Natural killer cell (primary cell): ENCODE measurements around the gene MYD88. TPM values are rescaled to one million over a fixed set of nuclear protein-coding genes. Genes with fewer than 3 reads are reported as not detected.

ENCODE experiments used
- ATAC-seq, 3 donors: fragments of 150-1000 bp in 2 of 3; fragments of 200-7000 bp in 1 of 3; cut with Tn5 transposase; 1 replicate in 1 of 3; 2 replicates in 2 of 3; pipeline ENCODE4 v1.10.0; 2021; ENCODE audit warnings: mild to moderate bottlenecking in 2 of 3, moderate library complexity in 2 of 3
- DNase-seq, 2 donors: peaks; one replicate each; pipeline versions ENCODE4 v3.0.0 to v3.0.0-alpha.2; 2013 to 2021; ENCODE audit warnings: mixed read lengths in 1 of 2
- H3K27ac ChIP-seq: one replicate; pipeline ENCODE4 v1.5.1; 2013; ENCODE audit warnings: mild to moderate bottlenecking, low read length
- H3K27me3 ChIP-seq: one replicate; pipeline ENCODE4 v1.6.1; 2013; ENCODE audit warnings: low read length; ENCODE audit not compliant: control insufficient read depth, insufficient read depth
- H3K36me3 ChIP-seq: one replicate; pipeline ENCODE4 v1.6.1; 2013; ENCODE audit warnings: low read length; ENCODE audit not compliant: control insufficient read depth, insufficient read depth
- H3K4me1 ChIP-seq: one replicate; pipeline ENCODE4 v1.6.1; 2013; ENCODE audit warnings: low read length; ENCODE audit not compliant: control insufficient read depth, insufficient read depth
- H3K4me3 ChIP-seq: one replicate; pipeline ENCODE4 v1.5.1; 2013; ENCODE audit warnings: low read length
- H3K9me3 ChIP-seq: one replicate; pipeline ENCODE4 v1.6.1; 2013; ENCODE audit warnings: low read length; ENCODE audit not compliant: control insufficient read depth, insufficient read depth
- H3K27ac Mint-ChIP-seq, 2 donors: one replicate each; pipeline ENCODE4 v1.8.0; 2022; ENCODE audit warnings: mild to moderate bottlenecking in 2 of 2, mixed read lengths in 2 of 2, moderate library complexity in 1 of 2
- H3K27me3 Mint-ChIP-seq, 2 donors: one replicate each; pipeline ENCODE4 v1.8.0; 2022; ENCODE audit warnings: low read depth in 2 of 2, mixed read lengths in 2 of 2
- H3K36me3 Mint-ChIP-seq: one replicate; pipeline ENCODE4 v1.8.0; 2022; ENCODE audit warnings: mixed read lengths
- H3K4me1 Mint-ChIP-seq, 2 donors: one replicate each; pipeline ENCODE4 v1.8.0; 2022; ENCODE audit warnings: mixed read lengths in 2 of 2
- H3K4me3 Mint-ChIP-seq: one replicate; pipeline ENCODE4 v1.8.0; 2022; ENCODE audit warnings: mild to moderate bottlenecking, moderate library complexity, mixed read lengths
- H3K9me3 Mint-ChIP-seq, 2 donors: one replicate each; pipeline ENCODE4 v1.8.0; 2022; ENCODE audit warnings: mixed read lengths in 2 of 2
- WGBS: methylation state at CpG from one replicate; pipeline ENCODE4 v1.1.7; 2013; ENCODE audit warnings: missing lambda C conversion rate; ENCODE audit not compliant: insufficient coverage; 5-methylcytosine and 5-hydroxymethylcytosine counted together
- intact Hi-C: fragments of 100-400 bp; cut with micrococcal nuclease; formaldehyde crosslinking; loops from one replicate; pipeline ENCODE4 v1.14.2; 2022
- total RNA-seq, 4 donors: library from RNA; stranded (reverse); fragments of 120-200 nt in 1 of 4; gene quantifications; one replicate each; pipeline versions ENCODE4 v1.2.3 to v1.2.4, GENCODE V29; 2013 to 2022
- TF ChIP-seq, protein P1 (sequence below): fragments of 200-600 bp; IDR thresholded peaks from one replicate; pipeline ENCODE4 v1.8.0; 2022; ENCODE audit warnings: antibody characterized with exemption

The MYD88 gene
- total RNA-seq, 3 donors from 2014 or later (not counting 1 experiment from before 2014, with no cell fraction given), result 60.5 to 71.0 (median 67.7) TPM

DNA sequence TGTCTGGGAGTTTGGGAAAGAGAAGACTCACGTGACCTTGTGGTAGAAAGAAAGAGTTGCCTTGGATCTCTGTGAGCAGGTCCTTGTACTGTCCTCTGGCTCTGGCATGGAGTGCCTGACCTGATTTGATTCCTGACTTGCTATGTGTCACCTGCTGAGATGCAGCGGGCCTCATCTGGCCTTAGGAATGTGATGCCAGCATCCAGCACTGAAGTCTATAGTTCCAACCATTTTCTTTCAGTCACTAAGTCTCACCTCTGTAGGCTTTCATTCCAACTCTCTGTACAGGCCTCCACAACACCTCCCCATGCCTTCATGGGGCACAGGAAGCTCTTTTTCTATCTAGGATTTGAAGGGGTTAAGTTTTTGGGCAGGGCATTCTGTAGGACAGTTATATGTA is 14.8 kb downstream of the MYD88 start:
- intact Hi-C loops, result no loop called here
- Histone ChIP-seq H3K36me3 (no peaks in the 10 kb centered on the region), H3K27ac (no peak overlapping the region), H3K4me1 (peaks cover 17% of the 10 kb centered on the region), H3K9me3 (no peaks in the 10 kb centered on the region), H3K27me3 (no peaks in the 10 kb centered on the region), H3K4me3 (no peak overlapping the region)
- WGBS, result 88% methylated on average over 2 of the region's 2 CpGs
- TF ChIP-seq, protein P1, sequence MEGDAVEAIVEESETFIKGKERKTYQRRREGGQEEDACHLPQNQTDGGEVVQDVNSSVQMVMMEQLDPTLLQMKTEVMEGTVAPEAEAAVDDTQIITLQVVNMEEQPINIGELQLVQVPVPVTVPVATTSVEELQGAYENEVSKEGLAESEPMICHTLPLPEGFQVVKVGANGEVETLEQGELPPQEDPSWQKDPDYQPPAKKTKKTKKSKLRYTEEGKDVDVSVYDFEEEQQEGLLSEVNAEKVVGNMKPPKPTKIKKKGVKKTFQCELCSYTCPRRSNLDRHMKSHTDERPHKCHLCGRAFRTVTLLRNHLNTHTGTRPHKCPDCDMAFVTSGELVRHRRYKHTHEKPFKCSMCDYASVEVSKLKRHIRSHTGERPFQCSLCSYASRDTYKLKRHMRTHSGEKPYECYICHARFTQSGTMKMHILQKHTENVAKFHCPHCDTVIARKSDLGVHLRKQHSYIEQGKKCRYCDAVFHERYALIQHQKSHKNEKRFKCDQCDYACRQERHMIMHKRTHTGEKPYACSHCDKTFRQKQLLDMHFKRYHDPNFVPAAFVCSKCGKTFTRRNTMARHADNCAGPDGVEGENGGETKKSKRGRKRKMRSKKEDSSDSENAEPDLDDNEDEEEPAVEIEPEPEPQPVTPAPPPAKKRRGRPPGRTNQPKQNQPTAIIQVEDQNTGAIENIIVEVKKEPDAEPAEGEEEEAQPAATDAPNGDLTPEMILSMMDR, result no peak
- DNase-seq, result no peak
- Mint-ChIP-seq H3K4me3 (no peak overlapping the region), H3K4me1 (peaks cover 11 to 21% of the 10 kb centered on the region in 2 donors), H3K9me3 (no peaks in the 10 kb centered on the region), H3K27me3 (no peaks in the 10 kb centered on the region), H3K36me3 (no peaks in the 10 kb centered on the region), H3K27ac (peak overlapping the region in 1 of 2 donors; percentile 31)
- no peak for ATAC-seq

DNA sequence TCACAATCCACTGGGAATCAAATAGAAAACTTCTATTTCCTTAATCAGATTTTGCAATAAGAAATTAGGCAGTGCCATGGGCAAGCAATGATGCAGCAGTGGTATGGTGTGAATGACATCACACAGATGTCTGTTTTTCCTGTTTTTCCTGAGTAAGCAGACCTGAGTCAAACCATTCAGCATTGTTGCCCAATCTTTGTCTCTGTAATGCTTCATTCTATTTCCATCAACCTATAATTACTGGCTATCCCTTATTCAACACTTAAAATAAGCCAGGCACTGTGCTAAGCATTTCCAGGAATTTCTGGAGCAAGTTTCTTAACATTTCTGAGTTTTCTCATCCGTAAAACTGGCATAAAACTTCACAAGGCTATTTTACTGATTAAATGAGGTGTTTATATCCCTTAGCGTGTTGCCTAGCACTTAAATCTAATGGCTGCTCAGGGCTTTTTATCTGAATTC is 15.6 kb downstream of the MYD88 start:
- TF ChIP-seq, protein P1, result no peak
- Mint-ChIP-seq H3K4me1 (peaks cover 11 to 21% of the 10 kb centered on the region in 2 donors), H3K4me3 (no peak overlapping the region), H3K9me3 (no peaks in the 10 kb centered on the region), H3K36me3 (no peaks in the 10 kb centered on the region), H3K27me3 (no peaks in the 10 kb centered on the region), H3K27ac (peak overlapping the region in 1 of 2 donors; percentile 31)
- ATAC-seq, result no peak
- H3K36me3 ChIP-seq, result no peaks in the 10 kb centered on the region
- H3K4me3 ChIP-seq, result no peak overlapping the region
- H3K4me1 ChIP-seq, result peaks cover 14% of the 10 kb centered on the region
- intact Hi-C loops, result no loop called here
- whole genome bisulfite sequencing, result 86% methylated on average over 2 of the region's 2 CpGs
- H3K27ac ChIP-seq, result no peak overlapping the region
- H3K27me3 ChIP-seq, result no peaks in the 10 kb centered on the region
- no peaks in the 10 kb centered on the region for H3K9me3 ChIP-seq
- DNase-seq, result no peak

DNA sequence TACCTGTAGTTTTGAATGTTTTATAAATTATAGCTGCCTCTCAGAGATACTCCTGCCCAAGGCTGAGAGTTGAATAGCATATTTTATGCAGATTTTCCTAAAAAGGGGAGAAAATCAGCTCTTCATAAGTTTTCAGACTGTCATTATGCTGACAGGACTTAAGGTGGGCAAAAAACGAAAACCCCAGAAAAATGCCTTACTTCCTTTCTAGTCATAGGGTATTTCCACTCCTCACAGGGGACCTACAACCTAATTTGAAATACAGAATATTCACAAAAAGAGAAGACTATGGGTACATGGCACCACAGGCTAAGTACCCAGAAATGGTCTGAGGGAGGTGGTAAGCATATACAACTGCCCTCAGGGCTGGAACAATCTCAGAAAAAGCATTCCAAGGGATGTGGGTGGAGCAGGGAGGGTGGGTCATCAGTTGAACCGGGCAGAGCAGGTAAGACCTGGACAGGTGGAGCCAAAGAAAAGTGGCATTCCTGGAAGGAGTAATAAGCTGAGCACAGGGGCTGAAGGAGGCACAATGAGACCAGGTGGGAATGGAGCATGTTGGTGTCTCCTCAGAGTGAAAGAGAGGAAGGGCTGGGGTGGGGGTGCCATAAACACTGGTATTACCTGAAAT is 16.3 kb downstream of the MYD88 start:
- H3K27ac Mint-ChIP-seq, result no peak overlapping the region
- intact Hi-C loops, result no loop called here
- no peak overlapping the region for H3K4me3 Mint-ChIP-seq

More for the DNA sequence above, 16.3 kb downstream of the MYD88 start:
- TF ChIP-seq, protein P1, result no peak
- DNase-seq (no peak), ATAC-seq (no peak)
- H3K9me3 ChIP-seq, result no peaks in the 10 kb centered on the region
- no peak overlapping the region for H3K27ac ChIP-seq
- H3K36me3 ChIP-seq, result no peaks in the 10 kb centered on the region
- WGBS, result 58% methylated on average over 2 of the region's 2 CpGs
- Mint-ChIP-seq H3K36me3 (no peaks in the 10 kb centered on the region), H3K9me3 (no peaks in the 10 kb centered on the region), H3K27me3 (no peaks in the 10 kb centered on the region), H3K4me1 (peaks cover 11 to 21% of the 10 kb centered on the region in 2 donors)
- H3K4me1 ChIP-seq, result peaks cover 14% of the 10 kb centered on the region
- no peak overlapping the region for H3K4me3 ChIP-seq
- no peaks in the 10 kb centered on the region for H3K27me3 ChIP-seq
